Measurements from ENCODE around the gene HAND2. TPM values are rescaled to one million over a fixed set of nuclear protein-coding genes. Genes with fewer than 3 reads are reported as not detected.

Gene HAND2
- total RNA-seq, 1 donor from 2014 or later = not detected

- TF ChIP-seq CTCF (IDR thresholded peaks at IDR 0.05) = no peak
- POLR2A ChIA-PET = no interaction called here
- DNase-seq = no peak
- CTCF ChIA-PET = no interaction called here
- Mint-ChIP-seq H3K4me1 (no peaks in the 10 kb centered on the region), H3K4me3 (no peak overlapping the region), H3K9me3 (no peaks in the 10 kb centered on the region), H3K36me3 (ENCODE audit: low read depth) (no peaks in the 10 kb centered on the region), H3K27ac (no peak overlapping the region), H3K27me3 (peaks cover 9% of the 10 kb centered on the region)
- intact Hi-C loops (cut with micrococcal nuclease) = no loop called here
- ATAC-seq (ENCODE audit: low read depth) = no peak
Measured at GRCh38 chr4:173573286-173573685, 43.3 kb upstream of the HAND2 start.

GRCh38 chr4:173572493-173573129, 42.6 kb upstream of the HAND2 start:
- no peak for TF ChIP-seq CTCF (IDR thresholded peaks at IDR 0.05)
- Mint-ChIP-seq H3K36me3 (ENCODE audit: low read depth) (no peaks in the 10 kb centered on the region), H3K4me3 (no peak overlapping the region), H3K27ac (no peak overlapping the region), H3K9me3 (no peaks in the 10 kb centered on the region), H3K4me1 (no peaks in the 10 kb centered on the region), H3K27me3 (peaks cover 12% of the 10 kb centered on the region)
- ATAC-seq (ENCODE audit: low read depth) (no peak), DNase-seq (no peak)
- ChIA-PET CTCF (no interaction called here), POLR2A (no interaction called here)
- intact Hi-C loops (cut with micrococcal nuclease) = no loop called here

GRCh38 chr4:173571620-173572019, 41.6 kb upstream of the HAND2 start:
- TF ChIP-seq CTCF (IDR thresholded peaks at IDR 0.05) = no peak
- intact Hi-C loops (cut with micrococcal nuclease) = no loop called here
- Mint-ChIP-seq H3K27ac (no peak overlapping the region), H3K4me3 (no peak overlapping the region), H3K27me3 (peaks cover 12% of the 10 kb centered on the region), H3K4me1 (no peaks in the 10 kb centered on the region), H3K36me3 (ENCODE audit: low read depth) (no peaks in the 10 kb centered on the region), H3K9me3 (no peaks in the 10 kb centered on the region)
- DNase-seq (no peak), ATAC-seq (ENCODE audit: low read depth) (no peak)
- POLR2A ChIA-PET = no interaction called here
- CTCF ChIA-PET = no interaction called here

- no peak for TF ChIP-seq CTCF (IDR thresholded peaks at IDR 0.05)
- no peaks in the 10 kb centered on the region for H3K9me3 Mint-ChIP-seq
- POLR2A ChIA-PET = no interaction called here
Measured at GRCh38 chr4:173565281-173565680, 35.3 kb upstream of the HAND2 start.

GRCh38 chr4:173564461-173564860, 34.4 kb upstream of the HAND2 start:
- CTCF ChIA-PET = no interaction called here
- TF ChIP-seq CTCF (IDR thresholded peaks at IDR 0.05) = no peak
- DNase-seq (no peak), ATAC-seq (ENCODE audit: low read depth) (no peak)
- Mint-ChIP-seq H3K4me3 (no peak overlapping the region), H3K9me3 (no peaks in the 10 kb centered on the region), H3K36me3 (ENCODE audit: low read depth) (no peaks in the 10 kb centered on the region), H3K4me1 (no peaks in the 10 kb centered on the region), H3K27ac (no peak overlapping the region), H3K27me3 (peaks cover 7% of the 10 kb centered on the region)
- POLR2A ChIA-PET = no interaction called here
- intact Hi-C loops (cut with micrococcal nuclease) = no loop called here

More at GRCh38 chr4:173565281-173565680, 35.3 kb upstream of the HAND2 start:
- H3K27ac Mint-ChIP-seq = no peak overlapping the region
- ATAC-seq (ENCODE audit: low read depth) (no peak), DNase-seq (no peak)
- no peaks in the 10 kb centered on the region for H3K36me3 Mint-ChIP-seq (ENCODE audit: low read depth)
- H3K4me1 Mint-ChIP-seq = no peaks in the 10 kb centered on the region
- peaks cover 7% of the 10 kb centered on the region for H3K27me3 Mint-ChIP-seq
- no peak overlapping the region for H3K4me3 Mint-ChIP-seq
- CTCF ChIA-PET = no interaction called here
- intact Hi-C loops (cut with micrococcal nuclease) = no loop called here

Data from activated B cell treated with CpG ODN at 0.5 μM for 24 hours (primary cell).